Putamen (tissue), 1 donor: ENCODE data around the gene MEX3B.
"Not testable (repeated sequence)": the region's sequence is repeated elsewhere in the genome, so short reads cannot be mapped to it uniquely, and the experiment has no call there.

Experiments
- DNase-seq: peaks from one replicate; pipeline ENCODE4 v3.0.0-alpha.2; 2016; ENCODE audit warnings: low spot score

MEX3B gene

GRCh38 chr15:82048811-82049210 is 3.0 kb upstream of the MEX3B start:
- DNase-seq, result peak; percentile 6

DNA sequence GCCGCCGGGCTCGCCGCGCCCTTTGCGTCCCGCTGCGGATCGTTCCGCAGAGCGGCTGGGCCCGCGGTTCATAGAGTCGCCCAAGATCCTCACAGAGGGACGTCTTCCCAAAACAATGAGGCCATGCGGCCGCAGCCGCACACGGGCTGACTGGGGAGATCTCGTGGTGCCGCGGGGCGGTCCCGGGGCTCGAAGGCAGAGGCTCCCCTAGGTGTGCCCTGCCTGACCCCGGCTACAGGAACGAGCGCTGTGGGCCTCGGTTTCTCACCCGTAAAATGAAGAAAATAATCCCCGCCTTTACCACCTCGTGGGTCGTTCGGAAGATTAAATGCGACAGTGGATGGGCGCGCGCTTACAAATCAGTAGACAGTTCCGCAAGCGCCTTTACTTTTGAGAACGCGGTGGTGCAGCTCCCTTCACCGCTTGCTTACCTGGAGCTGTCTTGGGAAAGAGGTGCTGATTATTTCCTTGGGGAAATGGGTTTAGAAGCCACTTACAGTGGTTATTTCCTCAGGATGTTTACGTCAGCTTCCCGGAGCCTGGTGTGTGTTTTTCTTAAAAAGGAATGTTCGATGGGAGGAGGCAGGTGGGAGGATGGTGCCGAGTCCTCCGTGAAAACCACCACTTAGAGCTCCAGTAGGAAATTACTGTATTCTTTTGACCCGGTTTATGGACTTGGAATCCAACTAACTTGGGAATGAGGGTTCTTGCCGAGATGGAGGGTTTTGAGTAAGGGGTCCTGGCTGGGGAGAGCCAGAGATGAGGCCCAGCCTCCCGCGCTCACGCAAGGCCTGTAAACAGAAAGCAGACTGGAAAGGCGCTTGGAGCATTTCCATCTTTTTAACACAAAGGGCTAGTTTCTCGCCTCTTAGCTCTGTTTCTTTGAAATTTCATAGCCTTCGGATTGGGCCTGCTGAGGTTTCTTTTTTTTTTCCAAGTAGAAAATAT is 1.9 kb upstream of the MEX3B start:
- DNase-seq, result peak; percentile 39

DNA sequence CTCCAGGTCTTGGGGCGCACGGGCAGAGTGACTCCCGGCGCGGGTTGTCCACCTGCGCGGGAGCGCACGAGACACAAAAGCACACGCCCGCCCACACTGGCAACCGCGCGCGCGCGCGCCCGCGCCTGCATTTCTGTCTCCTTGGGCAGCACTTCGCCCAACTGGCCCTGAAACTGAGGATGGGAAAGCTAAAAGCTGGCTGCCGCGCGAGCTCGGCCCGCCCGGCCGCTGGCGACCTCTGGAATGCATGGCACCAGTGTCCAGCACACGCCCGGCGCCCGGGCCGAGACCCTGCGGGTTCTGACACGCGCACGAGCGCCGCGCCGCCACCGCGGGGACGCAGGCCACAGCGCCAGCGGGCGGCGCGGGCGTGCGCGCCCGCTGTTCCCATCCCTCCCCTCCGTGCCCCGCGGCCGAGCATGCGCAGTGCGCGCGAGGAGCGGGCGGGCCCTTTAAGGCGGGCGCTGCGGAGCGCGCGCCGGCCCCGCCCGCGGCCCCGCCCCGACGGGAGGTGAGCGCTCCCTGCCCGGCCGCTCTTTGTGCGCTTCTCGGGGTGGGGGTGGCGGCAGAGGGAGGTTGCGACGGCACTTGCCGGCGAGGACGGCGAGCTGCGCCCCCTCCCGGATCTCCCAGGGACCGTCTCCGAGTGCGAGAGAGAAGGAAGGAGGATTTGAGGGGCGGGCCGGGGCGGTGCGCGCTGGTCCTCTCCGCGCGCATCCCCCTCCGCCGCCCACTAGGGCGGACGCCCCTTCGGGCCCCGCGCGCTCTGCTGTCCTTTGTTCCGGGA is 1.0 kb upstream of the MEX3B start:
- DNase-seq, result peak; percentile 94

GRCh38 chr15:82045179-82045891 is 483 bp downstream of the MEX3B start:
- peak; percentile 53 for DNase-seq

GRCh38 chr15:82044373-82045178 is 1.2 kb downstream of the MEX3B start:
- peak; percentile 24 for DNase-seq

- no peak for DNase-seq
Observed at GRCh38 chr15:82043796-82044372, 1.9 kb downstream of the MEX3B start.

DNA sequence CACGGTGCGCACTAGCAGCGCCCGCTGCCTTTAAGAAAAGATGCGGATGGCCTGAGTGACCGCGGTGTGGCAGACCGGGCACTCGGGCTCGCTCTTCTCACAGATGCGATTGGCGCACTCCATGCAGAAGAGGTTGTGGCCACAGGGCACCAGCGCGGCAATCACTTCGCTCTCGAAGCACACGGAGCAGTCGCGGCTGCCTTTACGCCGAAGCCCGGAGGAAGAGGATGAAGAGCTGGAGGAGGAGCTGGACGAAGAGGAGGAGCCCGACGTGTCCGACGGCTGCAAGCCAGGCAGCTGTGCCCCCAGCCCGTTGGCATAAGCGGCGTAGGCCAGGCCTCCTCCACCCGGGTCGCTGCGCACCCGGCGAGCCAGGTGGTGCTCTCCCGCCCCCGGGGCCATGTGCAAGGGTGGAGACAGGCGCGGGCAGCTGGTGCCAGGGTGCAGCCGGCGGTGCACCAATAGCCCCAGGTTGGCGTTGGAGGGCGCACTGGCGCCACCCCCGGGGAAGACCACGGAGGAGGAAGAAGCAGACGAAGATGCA is 2.6 kb downstream of the MEX3B start:
- DNase-seq, result no peak

- no peak for DNase-seq
Observed at GRCh38 chr15:82040862-82041261, 5.0 kb downstream of the MEX3B start.

DNA sequence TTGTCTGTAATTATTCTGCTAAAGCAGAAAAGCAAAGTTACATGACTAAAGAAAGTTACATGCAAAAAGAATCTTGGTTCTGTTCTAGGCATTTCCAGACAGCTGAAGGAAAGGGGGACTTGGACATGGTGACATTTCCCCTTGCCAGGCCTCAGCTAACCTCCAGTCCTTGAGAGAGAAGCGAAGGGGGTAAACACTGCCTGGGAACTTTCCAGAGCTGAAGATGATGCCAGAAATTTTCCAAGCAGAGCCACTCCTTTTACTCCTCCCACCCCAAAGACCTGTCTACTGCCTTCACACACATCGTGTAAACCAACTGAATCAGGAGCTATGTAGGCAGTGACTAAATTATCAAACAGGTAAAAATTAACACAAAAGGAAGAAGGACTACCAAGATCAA is 5.4 kb downstream of the MEX3B start:
- no peak for DNase-seq

DNA sequence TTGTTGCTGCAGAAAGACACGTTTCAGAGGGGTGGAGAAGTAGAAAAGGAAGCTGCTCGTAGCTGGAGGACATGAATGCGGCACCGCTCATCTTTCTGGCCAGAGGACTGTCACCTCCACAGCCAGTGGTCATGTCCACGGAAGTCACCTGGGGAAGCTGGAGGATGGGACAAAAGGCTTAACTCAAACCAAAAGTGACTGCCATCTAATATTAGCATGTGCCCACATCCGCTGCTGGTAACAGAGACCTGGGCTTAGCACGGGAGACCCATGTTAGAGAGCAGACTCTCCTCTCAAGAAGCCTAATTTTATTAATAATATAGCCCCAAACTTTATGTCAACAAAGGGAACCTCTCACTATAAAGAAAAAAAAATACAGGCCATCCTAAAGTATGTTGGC is 5.9 kb downstream of the MEX3B start:
- no peak for DNase-seq

DNA sequence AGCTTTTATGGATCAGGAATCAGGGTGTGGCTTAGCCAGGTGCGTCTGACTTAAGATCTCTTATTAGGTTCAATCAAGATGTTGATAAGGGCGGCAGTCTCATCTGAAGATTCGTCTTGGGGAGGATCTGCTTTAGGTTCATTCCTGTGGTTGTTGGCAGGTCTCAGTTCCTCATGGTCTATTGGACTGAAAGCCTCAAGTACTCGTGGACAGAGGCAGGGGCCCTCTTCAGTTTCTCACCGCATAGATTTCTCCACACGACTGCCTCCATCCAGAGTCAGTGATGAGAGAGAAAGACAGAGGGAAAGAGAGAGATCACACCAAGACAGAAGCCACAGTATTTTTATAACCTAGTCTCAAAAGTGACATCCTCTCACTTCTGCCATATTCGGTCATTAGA is 9.4 kb downstream of the MEX3B start:
- DNase-seq, result no peak

GRCh38 chr15:82031871-82032270 is 13.9 kb downstream of the MEX3B start:
- DNase-seq, result no peak

GRCh38 chr15:82030176-82030575 is 15.6 kb downstream of the MEX3B start:
- DNase-seq, result no peak

GRCh38 chr15:82028163-82028562 is 17.7 kb downstream of the MEX3B start:
- DNase-seq, result not testable (repeated sequence)

- no peak for DNase-seq
Observed at GRCh38 chr15:82021992-82022391, 23.8 kb downstream of the MEX3B start.

DNA sequence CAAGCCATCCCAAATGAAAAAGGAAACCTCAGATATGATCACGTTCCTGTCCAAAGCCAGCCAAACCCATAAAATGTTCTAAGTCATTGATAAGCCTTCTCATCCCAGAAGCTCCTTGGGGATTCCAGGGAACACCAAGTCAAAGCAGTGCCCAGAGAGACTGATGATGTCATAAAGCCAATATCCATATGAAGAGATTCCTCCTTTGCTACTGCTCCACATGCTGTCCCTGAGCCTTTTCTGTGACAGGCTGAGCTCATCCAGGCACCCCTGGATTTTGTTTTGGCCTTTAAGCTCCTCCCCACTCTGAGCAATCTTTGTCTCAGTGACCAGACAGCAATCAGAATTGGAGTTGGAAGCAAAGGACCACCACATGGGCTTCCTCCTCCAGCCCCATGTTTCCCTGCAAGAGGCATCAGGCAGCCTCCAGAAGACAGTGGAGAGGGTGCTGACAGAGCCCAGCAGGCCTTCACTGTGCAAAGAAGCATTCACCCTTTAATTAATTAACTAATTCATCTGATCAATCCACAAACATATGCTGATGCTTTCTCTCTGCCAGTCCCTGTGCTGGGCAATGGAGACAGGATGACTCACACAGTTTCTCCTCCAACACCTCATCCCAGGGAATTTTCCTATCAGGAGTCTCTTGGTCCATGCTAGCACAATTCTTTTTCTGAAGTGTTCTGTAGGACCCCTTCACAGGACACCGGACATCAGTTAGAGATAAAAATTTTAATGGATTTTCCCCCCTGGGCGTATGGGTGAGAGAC is 25.0 kb downstream of the MEX3B start:
- DNase-seq, result no peak

DNA sequence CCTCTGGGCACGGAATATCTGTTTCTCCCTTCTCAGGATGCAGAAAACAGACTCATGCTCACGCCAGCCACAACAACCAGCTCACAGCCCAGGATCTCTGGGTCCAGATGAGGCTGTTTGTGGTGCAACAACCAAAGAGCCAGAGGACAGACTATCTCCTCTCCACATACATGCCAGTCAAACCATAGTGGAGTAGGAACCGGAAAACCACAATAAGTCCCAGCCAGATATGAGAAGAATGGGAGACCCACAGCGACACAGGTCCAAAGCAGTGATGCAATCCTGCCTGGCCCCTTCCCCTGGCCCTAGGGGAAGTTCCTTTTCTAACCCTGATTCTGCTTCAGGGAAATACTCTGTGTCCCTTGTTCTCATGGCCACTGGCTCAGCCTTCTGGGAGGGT is 27.6 kb downstream of the MEX3B start:
- DNase-seq, result no peak

DNA sequence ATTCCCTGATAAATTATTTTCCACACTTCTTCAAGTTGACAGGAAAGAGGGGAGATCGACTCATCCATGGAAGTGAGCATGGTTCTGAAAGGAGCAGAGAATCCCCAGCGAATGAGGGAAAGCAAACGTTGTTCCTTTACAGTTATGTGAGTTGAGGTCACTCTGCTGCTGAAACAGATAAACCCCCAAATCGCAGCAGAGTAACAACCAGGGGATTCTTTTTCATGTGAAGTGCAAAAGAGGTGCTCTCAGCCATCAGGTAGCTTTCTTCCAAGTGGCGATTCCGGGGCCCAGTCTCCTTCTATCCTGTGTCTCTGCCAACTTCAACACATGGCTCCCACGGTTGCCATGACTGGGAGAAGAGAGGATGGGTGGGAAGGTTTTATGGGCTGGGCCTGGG is 28.2 kb downstream of the MEX3B start:
- DNase-seq, result no peak

GRCh38 chr15:82014989-82015388 is 30.8 kb downstream of the MEX3B start:
- no peak for DNase-seq

DNA sequence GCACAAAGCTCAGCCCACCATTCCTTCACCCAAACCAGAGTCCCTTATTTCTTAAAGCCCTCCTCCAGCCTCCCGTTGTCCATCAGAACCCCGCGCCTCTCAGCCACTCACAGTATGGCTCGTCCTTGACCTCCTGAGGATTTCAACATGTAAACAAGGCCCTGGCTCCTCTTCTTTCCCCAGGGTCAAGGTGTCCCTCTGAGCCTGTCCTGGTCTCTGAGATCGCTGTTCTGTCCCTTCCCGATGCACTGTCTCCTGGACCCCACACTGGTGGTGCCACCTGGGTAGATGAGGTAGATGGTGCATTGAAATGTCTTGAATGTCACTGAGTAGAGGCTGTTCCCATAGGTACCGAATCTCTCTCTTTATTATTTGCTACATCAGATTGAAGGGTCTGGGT is 32.9 kb downstream of the MEX3B start:
- DNase-seq, result no peak
